T-helper 9 cell (primary cell): ENCODE data around the gene KRTAP4-11.
"Not testable (repeated sequence)": the region's sequence is repeated elsewhere in the genome, so short reads cannot be mapped to it uniquely, and the experiment has no call there.

Experiments used
- DNase-seq: peaks from one replicate; pipeline ENCODE4 v3.0.0-alpha.2; 2020

Gene KRTAP4-11

GRCh38 chr17:41083427-41083826, 34.7 kb downstream of the KRTAP4-11 start:
- not testable (repeated sequence) for DNase-seq

GRCh38 chr17:41082626-41083025, 35.5 kb downstream of the KRTAP4-11 start:
- DNase-seq = no peak

GRCh38 chr17:41076788-41077187, 41.4 kb downstream of the KRTAP4-11 start:
- no peak for DNase-seq

- DNase-seq = no peak
Measured at GRCh38 chr17:41073676-41074075, 44.5 kb downstream of the KRTAP4-11 start.

- no peak for DNase-seq
Measured at GRCh38 chr17:41071606-41072360, 46.4 kb downstream of the KRTAP4-11 start.

GRCh38 chr17:41069031-41069430, 49.1 kb downstream of the KRTAP4-11 start:
- DNase-seq = no peak

GRCh38 chr17:41067281-41067680, 50.9 kb downstream of the KRTAP4-11 start:
- no peak for DNase-seq
